ENCODE measurements around the gene CDH23.

Gene CDH23

GRCh38 chr10:71569775-71570588, 173.3 kb downstream of the CDH23 start:
- DNase-seq = peak; percentile 73

- no peak for DNase-seq
These were observed 174.9 kb downstream of the CDH23 start for GRCh38 chr10:71571460-71572175.

DNA sequence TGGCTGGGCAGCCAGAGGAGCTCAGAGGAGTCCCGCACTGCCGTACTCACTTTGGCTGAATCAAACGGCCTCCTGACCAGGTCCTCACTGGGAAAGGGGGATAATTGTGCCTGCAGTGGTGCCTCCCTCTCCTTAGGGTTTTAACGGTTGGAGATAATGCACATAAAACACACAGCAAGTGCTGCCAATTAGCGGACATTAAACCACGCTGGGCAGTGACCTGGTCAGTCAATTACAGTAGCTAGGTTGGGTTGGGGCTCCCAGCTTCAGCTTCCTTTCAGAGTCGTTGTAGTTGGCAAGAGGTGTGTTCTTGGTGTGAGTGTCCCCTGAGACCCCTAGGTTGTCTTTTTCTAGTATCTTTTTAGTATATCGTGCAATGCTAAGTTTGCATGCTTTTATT, 176.2 kb downstream of the CDH23 start:
- DNase-seq = no peak

DNA sequence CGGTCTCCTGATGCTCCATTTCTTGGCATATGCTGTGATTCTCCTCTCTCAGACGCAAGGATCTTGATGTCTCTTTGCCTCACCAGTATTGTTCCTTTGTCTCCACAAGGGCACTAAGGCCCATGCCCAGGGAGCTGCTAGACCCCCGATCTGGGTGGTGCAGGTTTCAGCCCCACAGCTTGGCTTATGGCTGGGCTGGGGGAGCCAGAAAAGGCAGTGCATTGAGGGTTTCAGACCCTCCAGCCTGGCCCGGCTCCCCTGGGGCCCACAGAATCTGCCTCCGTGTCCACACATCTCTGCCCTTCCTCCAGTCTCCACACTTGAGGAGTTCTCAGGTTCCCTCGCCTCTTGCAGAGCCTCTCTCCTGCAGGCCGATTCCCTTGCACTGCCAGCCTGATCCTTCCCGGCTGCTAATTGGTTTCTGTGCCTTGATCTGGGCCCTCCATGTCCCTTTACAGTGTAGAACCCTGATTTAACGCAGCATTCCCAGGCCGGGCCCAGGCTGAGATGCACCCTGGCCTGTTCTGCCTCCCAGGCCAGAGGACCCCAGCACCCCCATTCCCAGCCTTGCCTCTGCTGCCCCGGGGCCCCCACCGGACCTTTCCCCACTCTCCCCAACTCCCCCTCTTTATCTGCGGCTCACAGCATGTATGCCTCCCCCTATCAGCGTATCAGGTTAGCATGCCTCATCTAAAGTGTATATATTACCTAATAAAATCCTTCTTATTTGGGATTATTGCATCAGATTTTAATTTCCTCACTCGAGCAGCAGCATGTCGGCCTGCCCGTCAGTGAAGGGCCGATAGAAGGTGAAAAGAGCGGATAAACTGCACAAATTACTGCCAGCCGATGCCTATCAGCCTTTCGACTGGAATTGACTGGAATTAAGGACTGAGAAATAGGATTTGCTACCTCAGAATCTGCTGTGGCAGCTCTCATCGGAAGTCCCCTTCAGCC, 177.1 kb downstream of the CDH23 start:
- no peak for DNase-seq

- no peak for DNase-seq
These were observed 178.7 kb downstream of the CDH23 start for GRCh38 chr10:71575451-71575850.

- no peak for DNase-seq
These were observed 179.4 kb downstream of the CDH23 start for GRCh38 chr10:71575934-71576801.

GRCh38 chr10:71576842-71577241, 180.1 kb downstream of the CDH23 start:
- no peak for DNase-seq

DNA sequence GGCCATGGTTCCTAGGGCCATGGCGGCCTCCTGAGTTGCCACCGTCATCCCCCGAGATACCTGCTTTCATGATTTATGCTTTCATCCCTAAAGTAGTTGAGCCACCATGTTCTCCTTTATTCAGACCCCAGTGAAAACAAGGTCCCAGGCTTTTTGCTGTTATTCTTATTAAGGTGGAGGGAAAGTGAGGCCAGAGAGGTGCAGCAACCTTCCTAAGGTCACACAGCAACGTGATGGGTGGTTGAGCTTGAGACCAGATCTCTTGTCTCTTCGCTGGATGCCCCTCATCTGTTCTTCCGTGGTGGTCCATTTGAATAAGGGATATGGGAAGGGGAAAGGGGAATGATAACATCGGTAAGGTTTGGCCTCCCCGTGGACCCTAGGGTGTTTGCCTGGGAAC, 180.6 kb downstream of the CDH23 start:
- no peak for DNase-seq

- DNase-seq = no peak
These were observed 181.3 kb downstream of the CDH23 start for GRCh38 chr10:71578069-71578468.

DNA sequence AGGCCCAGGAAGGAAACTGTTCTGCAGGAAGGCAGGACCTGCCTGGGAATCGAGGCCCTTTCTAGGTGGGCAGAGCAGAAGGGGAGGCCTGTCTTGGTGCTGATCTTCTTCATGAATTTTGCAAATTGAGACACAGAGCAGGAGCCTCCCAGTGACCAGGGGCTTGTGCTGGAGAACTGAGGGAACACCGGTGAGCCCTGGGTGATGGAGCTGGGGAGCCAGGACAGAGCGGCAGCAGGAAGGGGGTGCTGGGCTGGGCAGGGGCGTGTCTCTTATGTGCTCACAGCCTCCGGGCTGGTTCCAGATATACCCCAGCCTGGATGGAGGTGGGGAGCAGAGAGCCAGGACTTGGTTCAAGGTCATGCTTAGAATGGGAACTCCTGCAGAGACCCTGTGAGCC, 182.9 kb downstream of the CDH23 start:
- DNase-seq = no peak

GRCh38 chr10:71580415-71580814, 183.7 kb downstream of the CDH23 start:
- peak; percentile 54 for DNase-seq

GRCh38 chr10:71580926-71581325, 184.2 kb downstream of the CDH23 start:
- no peak for DNase-seq

- DNase-seq = no peak
These were observed 184.7 kb downstream of the CDH23 start for GRCh38 chr10:71581376-71581775.

DNA sequence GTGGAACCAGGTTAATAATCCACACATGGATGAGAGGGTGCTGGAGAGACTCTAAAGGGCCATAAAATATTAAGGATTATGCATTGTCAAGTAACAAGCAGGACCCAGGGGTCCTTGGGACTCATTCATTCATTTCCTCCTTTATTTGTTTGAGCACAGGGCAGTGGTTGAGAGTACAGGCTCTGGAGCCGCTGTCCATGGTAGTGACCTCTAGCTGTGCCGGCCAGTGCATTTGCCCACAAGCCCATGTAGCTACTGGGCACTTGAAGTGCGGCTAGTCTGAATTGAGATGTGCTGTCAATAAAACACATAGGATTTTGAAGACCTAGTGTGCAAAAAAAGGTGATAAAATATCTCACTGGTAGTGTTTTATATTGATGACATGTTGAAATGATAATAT, 185.3 kb downstream of the CDH23 start:
- no peak for DNase-seq

- DNase-seq = no peak
These were observed 186.1 kb downstream of the CDH23 start for GRCh38 chr10:71582506-71583475.

DNA sequence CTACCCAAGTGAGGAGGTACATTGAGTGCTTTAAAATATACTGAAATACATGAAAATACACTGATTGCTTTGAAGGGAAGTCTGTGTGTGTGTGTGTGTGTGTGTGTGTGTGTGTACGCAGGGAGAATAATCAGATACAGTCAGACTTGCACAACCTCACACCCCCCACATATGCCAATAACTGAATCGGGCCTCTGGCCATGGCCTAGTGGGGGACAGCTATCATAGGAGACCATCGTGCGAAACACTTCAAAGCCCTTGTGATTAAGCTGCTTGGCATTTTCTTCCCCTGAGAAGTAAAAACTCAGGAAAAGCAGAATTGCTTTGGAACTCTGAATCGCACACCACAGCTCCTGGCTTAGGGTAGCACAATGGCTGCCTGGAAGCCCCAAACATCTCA, 187.7 kb downstream of the CDH23 start:
- DNase-seq = no peak

- no peak for DNase-seq
These were observed 188.3 kb downstream of the CDH23 start for GRCh38 chr10:71584902-71585563.

DNA sequence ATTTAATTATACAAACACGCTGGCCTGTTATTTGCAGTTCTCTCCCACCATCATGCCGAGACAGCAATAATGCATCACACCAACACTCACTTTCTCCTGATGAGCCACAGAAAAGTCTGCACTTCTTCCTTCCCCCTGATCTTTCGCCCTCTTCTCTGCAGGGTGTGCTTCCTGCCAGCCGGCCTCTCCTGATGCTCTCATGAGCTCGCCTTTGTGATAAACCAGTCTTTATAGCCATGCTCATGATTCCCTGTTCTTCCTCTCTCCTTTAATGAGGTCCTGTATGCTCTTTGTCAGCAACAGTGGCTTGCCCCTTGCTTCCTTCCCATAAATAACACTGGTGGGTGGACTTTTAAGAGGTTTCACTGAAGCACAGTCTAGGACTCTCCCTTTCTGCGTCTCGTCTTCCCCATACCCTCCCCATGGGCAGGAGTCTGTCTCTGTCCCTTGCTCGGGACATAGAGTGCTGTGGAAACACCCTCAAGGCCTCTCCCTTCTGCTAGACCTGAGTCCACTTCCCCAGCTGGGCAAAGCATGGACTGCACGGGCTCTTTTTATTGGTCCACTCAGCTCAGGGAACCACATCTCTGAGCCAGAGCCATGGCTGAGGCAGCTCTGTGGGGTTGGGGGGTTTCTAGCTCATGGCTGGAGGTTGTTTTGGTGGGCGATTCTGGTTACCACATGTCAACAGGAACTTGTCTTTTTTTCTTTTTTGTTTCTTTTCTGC, 189.0 kb downstream of the CDH23 start:
- no peak for DNase-seq

- no peak for DNase-seq
These were observed 191.3 kb downstream of the CDH23 start for GRCh38 chr10:71587941-71588573.
